GM19328 (cell line): ENCODE data around the gene NCS1.

Experiments
- ATAC-seq: cut with Tn5 transposase; IDR thresholded peaks from one replicate; pipeline ENCODE4 v1.9.1; 2021; ENCODE audit warnings: mild to moderate bottlenecking, moderate library complexity; ENCODE audit not compliant: unreplicated experiment

Gene NCS1

GRCh38 chr9:130174920-130175321 is 2.7 kb downstream of the NCS1 start:
- ATAC-seq = no peak

GRCh38 chr9:130175355-130175754 is 3.2 kb downstream of the NCS1 start:
- no peak for ATAC-seq

DNA sequence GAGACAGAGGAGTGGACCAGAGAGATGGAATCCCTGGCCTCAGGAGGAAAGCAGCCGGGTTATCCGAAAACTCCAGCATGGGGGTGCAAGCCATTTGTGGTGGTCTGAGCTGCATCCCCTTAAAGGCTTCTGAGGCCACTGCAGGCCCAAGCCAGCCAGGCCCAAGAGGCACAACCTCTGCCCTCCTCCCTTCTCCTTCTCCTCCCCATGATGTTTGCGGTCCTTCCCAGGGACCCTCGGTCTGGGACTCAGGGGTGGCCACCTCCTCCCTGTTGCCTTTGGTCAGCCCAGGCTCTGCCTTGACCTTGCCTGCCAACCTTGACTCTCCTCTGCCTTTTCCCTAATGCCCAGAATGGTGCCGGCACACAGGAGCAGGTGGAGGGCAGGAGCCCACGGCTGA is 4.6 kb downstream of the NCS1 start:
- ATAC-seq = no peak

- no peak for ATAC-seq
Measured at GRCh38 chr9:130177898-130178805, 5.9 kb downstream of the NCS1 start.

DNA sequence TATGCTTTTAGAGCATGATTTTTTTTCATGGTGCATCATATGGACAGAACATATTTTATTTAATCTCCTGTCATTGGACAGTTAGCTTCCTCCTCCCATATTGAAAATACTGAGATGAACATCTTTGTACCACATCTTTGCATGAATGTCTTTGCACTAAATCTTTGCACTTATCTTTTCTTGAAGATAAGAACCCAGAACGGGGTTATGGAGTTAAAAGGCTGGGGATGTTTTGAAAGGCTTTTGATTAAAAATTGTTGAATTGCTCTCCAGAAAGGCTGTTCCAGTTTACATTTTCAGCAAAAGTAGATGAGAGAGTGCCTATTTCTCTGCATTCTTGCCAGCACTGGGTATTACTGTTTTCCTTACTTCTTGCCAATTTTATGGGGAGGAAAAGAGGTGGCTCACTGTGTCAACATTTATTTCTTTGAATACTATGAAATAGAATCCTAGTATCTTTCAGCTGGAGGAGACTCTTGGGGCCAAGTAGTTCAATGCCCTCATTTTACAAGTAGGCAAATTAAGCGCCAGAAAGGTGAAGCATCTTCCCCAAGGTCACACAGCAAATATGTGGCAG is 7.2 kb downstream of the NCS1 start:
- no peak for ATAC-seq

- ATAC-seq = no peak
Measured at GRCh38 chr9:130180516-130180915, 8.3 kb downstream of the NCS1 start.

DNA sequence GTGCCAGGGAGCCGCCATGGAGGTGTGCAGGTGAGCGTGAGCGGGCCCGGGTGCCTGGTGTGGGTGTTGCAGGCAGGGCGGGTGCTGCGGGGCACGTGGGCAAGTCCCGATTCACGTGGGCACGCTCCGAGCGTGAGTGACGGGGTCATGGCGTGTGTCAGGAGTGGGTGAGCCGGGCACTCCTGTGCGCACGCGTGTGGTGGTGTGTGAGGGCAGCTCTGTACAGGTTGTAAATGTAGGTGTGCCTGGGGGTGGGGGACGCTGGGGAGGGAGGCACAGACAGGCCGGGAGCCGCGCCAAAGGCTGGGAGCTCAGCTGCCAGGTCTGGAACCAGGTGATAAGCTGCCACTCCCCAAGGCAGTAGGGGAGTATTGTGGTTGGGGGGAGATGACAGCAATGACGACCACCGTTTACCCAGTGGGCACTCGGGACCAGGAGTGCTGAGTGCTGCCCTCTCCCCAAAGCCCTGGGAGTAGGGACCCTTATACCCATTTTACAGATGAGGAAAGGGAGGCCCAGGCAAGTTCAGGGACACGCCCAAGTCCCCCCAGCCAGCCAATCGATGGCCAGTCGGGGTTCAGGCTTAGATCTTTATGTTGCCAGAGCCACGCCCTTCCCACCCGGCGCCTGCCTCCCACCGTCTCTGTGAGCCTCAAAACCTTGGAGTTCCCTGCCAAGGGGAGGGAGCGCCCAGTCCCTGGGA is 9.6 kb downstream of the NCS1 start:
- ATAC-seq = no peak

GRCh38 chr9:130182381-130182909 is 10.2 kb downstream of the NCS1 start:
- ATAC-seq = no peak

GRCh38 chr9:130183133-130183762 is 11.0 kb downstream of the NCS1 start:
- ATAC-seq = no peak

DNA sequence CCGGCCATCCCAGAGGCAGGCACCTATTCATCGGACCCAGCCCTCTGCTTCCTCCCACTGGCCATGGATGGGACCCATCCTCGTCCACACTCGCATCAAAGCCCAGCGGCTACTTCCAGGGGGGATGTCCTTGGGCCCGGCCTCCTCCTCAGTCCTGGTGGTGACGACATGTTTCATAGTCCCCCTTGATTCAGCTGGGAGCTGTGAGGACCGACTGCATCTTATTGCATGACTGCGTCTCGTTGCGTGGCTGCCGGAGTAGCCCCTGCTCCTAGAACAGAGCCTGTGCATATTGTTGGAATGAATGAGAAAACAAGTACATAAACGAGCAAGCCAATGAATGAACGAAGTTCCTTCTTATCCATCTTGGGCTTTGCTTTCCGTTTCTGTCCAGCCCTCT is 12.8 kb downstream of the NCS1 start:
- ATAC-seq = no peak

GRCh38 chr9:130185490-130186031 is 13.4 kb downstream of the NCS1 start:
- ATAC-seq = no peak

- no peak for ATAC-seq
Measured at GRCh38 chr9:130186051-130186450, 13.8 kb downstream of the NCS1 start.

DNA sequence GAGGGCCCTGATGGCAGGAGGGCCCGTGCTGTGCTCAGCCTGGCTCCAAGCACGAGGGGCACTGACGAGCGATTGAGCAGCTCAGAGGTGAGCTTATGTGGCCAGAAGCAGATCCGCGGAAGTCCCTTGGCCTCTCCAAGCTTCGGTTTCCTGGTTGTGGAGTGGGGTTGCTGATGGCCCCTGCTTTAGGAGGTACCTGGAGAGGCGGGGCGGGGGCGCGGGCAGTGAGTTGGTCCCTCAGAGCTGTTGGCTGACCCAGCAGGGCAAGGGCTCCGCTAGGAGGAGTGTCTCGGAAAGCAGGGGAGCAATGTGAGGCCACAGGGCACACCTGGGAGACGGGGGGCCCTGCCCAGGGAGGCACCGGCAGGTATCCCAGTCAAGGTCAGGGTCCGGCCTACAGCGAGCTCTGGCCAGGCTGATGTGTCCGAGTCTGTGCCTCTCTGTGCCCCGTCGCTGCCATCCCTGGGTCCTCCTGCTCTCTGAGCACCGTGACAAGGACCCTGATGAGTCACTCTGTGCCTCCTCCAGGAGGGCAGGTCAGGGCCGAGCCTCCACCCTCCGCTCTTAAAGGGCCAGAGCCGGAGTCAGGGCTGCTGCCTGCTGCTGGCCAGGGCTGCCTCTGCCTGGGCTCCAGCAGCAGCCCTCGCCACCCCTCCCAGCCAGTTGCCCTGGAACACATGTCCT is 14.8 kb downstream of the NCS1 start:
- no peak for ATAC-seq

DNA sequence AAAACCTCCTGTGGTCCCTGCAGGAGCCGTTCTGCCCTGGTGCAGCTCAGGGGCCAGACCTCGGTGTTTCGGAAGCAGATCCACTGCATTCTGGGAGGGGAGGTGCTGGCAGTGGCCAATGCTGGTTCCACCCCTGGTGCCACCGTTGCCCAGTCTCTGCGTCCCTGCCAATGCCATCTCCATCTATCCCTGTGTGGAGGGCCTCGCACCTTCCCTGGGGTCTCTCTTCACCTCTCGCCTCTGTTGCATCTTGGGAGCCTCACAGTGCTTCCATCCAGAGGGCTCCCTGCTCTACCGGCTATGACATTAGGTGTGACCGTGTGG is 15.3 kb downstream of the NCS1 start:
- ATAC-seq = no peak

DNA sequence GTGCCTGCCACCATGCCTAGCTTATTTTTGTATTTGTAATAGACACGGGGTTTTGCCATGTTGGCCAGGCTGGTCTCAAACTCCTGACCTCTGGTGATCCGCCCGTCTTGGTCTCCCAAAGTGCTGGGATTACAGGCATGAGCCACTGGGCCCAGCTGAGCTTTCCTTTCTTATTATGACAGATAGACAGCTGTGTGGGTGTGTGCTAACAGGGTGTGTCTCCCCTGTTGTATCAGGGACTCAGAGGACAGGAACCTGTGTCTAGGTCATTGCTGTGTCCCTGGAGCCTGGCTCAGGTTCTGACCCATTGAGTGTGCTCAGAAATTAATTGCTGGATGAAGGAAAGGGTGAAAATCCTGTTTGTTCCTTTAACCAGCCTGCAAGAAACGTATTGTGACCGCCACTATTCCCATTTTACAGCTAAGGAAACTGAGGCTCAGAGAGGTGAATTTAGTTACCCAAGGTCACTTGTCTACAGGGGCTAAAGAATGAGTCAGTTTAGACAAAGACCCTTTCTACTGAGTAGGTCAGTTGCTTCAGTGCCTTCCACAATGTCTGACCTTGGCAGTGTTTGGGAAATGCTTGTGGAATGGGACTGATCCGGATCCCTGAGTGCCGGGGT is 16.8 kb downstream of the NCS1 start:
- no peak for ATAC-seq

DNA sequence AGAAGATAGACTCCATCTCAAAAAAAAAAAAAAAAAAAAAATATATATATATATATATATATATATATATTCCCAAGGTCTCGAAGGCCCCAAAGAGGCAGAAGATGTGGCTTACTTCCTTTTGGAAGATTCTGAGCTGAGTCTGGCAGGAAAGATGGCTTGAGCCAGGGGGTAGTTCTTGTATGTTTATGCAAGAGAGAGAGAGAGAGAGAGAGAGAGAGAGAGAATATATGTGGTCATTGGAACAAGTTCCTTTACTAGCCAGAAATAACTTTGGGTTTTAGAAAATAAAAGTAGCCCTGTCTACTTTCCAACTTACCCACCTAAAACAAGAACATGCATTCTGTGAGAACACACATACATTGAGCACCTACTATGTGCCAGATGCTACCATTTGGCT is 17.6 kb downstream of the NCS1 start:
- no peak for ATAC-seq

DNA sequence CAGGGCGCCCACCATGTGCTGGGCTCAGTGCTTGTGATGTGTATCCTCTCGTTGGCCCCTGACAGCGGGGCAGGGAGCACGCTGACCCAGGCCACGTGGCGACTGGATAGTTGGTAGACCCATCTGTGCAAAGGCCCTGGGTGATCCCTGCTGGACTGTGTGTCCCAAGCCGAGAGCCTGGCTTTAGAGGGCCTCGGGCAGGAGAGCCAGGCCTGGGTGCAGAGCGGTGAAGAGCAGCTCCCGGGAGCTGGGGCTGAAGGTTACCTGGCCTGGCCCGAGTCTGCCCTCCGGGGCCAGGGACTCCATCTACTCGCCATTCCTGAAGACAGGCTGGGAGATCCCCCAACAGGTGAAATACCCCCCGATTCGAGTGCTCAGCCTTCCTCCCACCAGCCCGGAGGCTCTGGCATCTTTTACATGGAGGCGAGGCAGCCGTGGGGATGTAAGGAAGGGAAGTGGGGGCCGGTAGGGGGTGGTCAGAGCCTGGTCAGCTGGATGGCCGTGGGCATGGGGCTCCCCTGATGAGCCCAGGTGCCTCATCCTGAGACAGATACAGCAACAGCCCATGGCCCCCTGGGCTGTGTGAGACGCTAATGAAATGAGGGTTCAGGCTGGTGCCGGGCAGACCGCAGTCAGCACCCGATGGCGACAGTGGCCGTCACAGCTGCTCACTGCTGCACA is 19.0 kb downstream of the NCS1 start:
- no peak for ATAC-seq

GRCh38 chr9:130191749-130192120 is 19.5 kb downstream of the NCS1 start:
- ATAC-seq = no peak

GRCh38 chr9:130192382-130192999 is 20.3 kb downstream of the NCS1 start:
- ATAC-seq = no peak
